HCT116 (cell line): ENCODE results near the gene SYT7. TPM values are rescaled to one million over a fixed set of nuclear protein-coding genes. Genes with fewer than 3 reads are reported as not detected.

Experiments
- ATAC-seq: fragments of 200-7000 bp; cut with Tn5 transposase; 2 replicates; pipeline ENCODE4 v1.9.1; 2020; ENCODE audit warnings: mild to moderate bottlenecking, moderate library complexity
- BruUV-seq: library from RNA; stranded (reverse); fragments of 400-500 nt; replicated peaks from 2 replicates; lab custom pipeline; 2021; lab: Mats Ljungman, UMichigan
- CTCF ChIA-PET: fragments of 300-600 bp; sonication (Branson Sonifier 250); formaldehyde crosslinking; loops from one replicate; lab custom pipeline; 2021; ENCODE audit warnings: antibody characterized with exemption; lab: Charles Lee
- POLR2A ChIA-PET: fragments of 300-600, 350-600 bp; sonication (Branson Sonifier 250); formaldehyde crosslinking; loops from one replicate; lab custom pipeline; 2021; ENCODE audit warnings: antibody characterized with exemption; lab: Charles Lee
- RAD21 ChIA-PET, 2 experiments: fragments of 300-600 bp; sonication (Branson Sonifier 250); formaldehyde crosslinking; loops; one replicate each; lab custom pipeline; 2023; ENCODE audit warnings: low total read pairs in 2 of 2; ENCODE audit not compliant: uncharacterized antibody in 2 of 2, unreplicated experiment in 2 of 2, low non-redundant PET in 1 of 2; lab: Charles Lee
- DNase-seq: peaks from one replicate; pipeline ENCODE4 v3.0.0-alpha.2; 2010; ENCODE audit warnings: low read depth, low spot score
- H2AFZ ChIP-seq: fragments of 200-600 bp; shearing (Covaris generic), sonication (generic); 2 replicates; pipeline ENCODE4 v1.6.1; 2017; ENCODE audit warnings: low read depth, mixed run types, mixed read lengths, antibody characterized with exemption, low read length; ENCODE audit not compliant: poor library complexity, severe bottlenecking
- H3K27ac ChIP-seq: 2 replicates; pipeline ENCODE4 v1.5.1; 2012; ENCODE audit warnings: low read depth, low read length
- H3K27me3 ChIP-seq: fragments of 200-600 bp; sonication (generic); 2 replicates; pipeline ENCODE4 v1.6.1; 2016; ENCODE audit warnings: mixed run types, low read length, mixed read lengths; ENCODE audit not compliant: insufficient read depth
- H3K36me3 ChIP-seq, 2 experiments: fragments of 200-500 bp in 1 of 2; fragments of 200-600 bp in 1 of 2; sonication (Bioruptor generic) in 1 of 2; sonication (generic) in 1 of 2; 2 replicates each; pipeline versions ENCODE4 v1.5.1 to v1.6.1; 2014 to 2016; ENCODE audit warnings: low read length in 2 of 2, inconsistent platforms in 1 of 2, mixed read lengths in 1 of 2, mixed run types in 1 of 2; ENCODE audit not compliant: insufficient read depth in 2 of 2, control insufficient read depth in 1 of 2
- H3K4me1 ChIP-seq, 2 experiments: fragments of 200-600 bp in 1 of 2; sonication (generic) in 1 of 2; 2 replicates each; pipeline versions ENCODE4 v1.5.1 to v1.6.1; 2012 to 2017; ENCODE audit warnings: low read length in 2 of 2, inconsistent platforms in 1 of 2, mild to moderate bottlenecking in 1 of 2, mixed read lengths in 1 of 2, mixed run types in 1 of 2, moderate library complexity in 1 of 2; ENCODE audit not compliant: insufficient read depth in 2 of 2, control insufficient read depth in 1 of 2
- H3K4me2 ChIP-seq: fragments of 200-600 bp; sonication (generic); 2 replicates; pipeline ENCODE4 v1.6.1; 2017; ENCODE audit warnings: mixed run types, low read length, mixed read lengths
- H3K4me3 ChIP-seq, 2 experiments: fragments of 200-600 bp in 1 of 2; sonication (generic) in 1 of 2; replicated peaks in 1 of 2; 2 replicates each; pipeline ENCODE4 v1.5.1; 2011 to 2016; ENCODE audit warnings: low read length in 2 of 2, control low read depth in 1 of 2, low read depth in 1 of 2, mild to moderate bottlenecking in 1 of 2, mixed read lengths in 1 of 2, mixed run types in 1 of 2
- H3K79me2 ChIP-seq: fragments of 200-600 bp; sonication (generic); 2 replicates; pipeline ENCODE4 v1.6.1; 2017; ENCODE audit warnings: mild to moderate bottlenecking, mixed run types, low read length, moderate library complexity, mixed read lengths; ENCODE audit not compliant: insufficient read depth
- H3K9ac ChIP-seq: fragments of 200-600 bp; sonication (generic); 2 replicates; pipeline ENCODE4 v1.6.1; 2016; ENCODE audit warnings: low read length, mixed read lengths
- H3K9me2 ChIP-seq: fragments of 200-600 bp; sonication (generic), shearing (Covaris generic); 2 replicates; pipeline ENCODE4 v1.6.1; 2017; ENCODE audit warnings: mixed run types, mild to moderate bottlenecking, moderate library complexity; ENCODE audit not compliant: insufficient read depth
- H3K9me3 ChIP-seq, 2 experiments: fragments of 200-500 bp in 1 of 2; fragments of 200-600 bp in 1 of 2; sonication (Bioruptor generic) in 1 of 2; sonication (generic) in 1 of 2; 2 replicates each; pipeline ENCODE4 v1.6.1; 2014 to 2017; ENCODE audit warnings: low read length in 2 of 2, mixed read lengths in 2 of 2, inconsistent platforms in 1 of 2, low read depth in 1 of 2, mild to moderate bottlenecking in 1 of 2, mixed run types in 1 of 2, moderate library complexity in 1 of 2; ENCODE audit not compliant: control insufficient read depth in 1 of 2, insufficient read depth in 1 of 2
- H4K20me1 ChIP-seq: fragments of 200-600 bp; sonication (generic), shearing (Covaris generic); 2 replicates; pipeline ENCODE4 v1.6.1; 2017; ENCODE audit warnings: mixed run types, mild to moderate bottlenecking, moderate library complexity; ENCODE audit not compliant: insufficient read depth
- ATF3 ChIP-seq: IDR thresholded peaks from 2 replicates; pipeline ENCODE4 v1.6.1; 2012
- CBX3 ChIP-seq: IDR thresholded peaks from 2 replicates; pipeline ENCODE4 v1.6.1; 2012; ENCODE audit warnings: low read depth
- EGR1 ChIP-seq: IDR thresholded peaks from 2 replicates; pipeline ENCODE4 v1.6.1; 2012; ENCODE audit warnings: low read depth
- ELF1 ChIP-seq: IDR thresholded peaks from 2 replicates; pipeline ENCODE4 v1.6.1; 2012; ENCODE audit warnings: low read depth, borderline replicate concordance
- EZH2 ChIP-seq: fragments of 200-600 bp; sonication (generic); IDR thresholded peaks from 2 replicates; pipeline ENCODE4 v1.6.1; 2017; ENCODE audit warnings: antibody characterized with exemption, mixed run types
- EZH2phosphoT487 ChIP-seq: fragments of 200-600 bp; IDR thresholded peaks from 2 replicates; pipeline ENCODE4 v1.6.1; 2018; ENCODE audit warnings: antibody characterized with exemption, borderline replicate concordance
- POLR2A ChIP-seq: IDR thresholded peaks from 2 replicates; pipeline ENCODE4 v1.7.0; 2011; ENCODE audit warnings: borderline replicate concordance; ENCODE audit not compliant: insufficient read depth, insufficient read length; ENCODE audit errors: extremely low read depth
- POLR2AphosphoS5 ChIP-seq: IDR thresholded peaks from 2 replicates; pipeline ENCODE4 v1.6.1; 2011; ENCODE audit warnings: mild to moderate bottlenecking, low read depth, low read length, moderate library complexity
- RAD21 ChIP-seq: IDR thresholded peaks from 2 replicates; pipeline ENCODE4 v1.6.1; 2012; ENCODE audit warnings: low read depth, mild to moderate bottlenecking
- SIN3A ChIP-seq: IDR thresholded peaks from 2 replicates; pipeline ENCODE4 v1.6.1; 2012; ENCODE audit warnings: low read depth
- SP1 ChIP-seq: IDR thresholded peaks from 2 replicates; pipeline ENCODE4 v1.6.1; 2012; ENCODE audit warnings: low read depth
- YY1 ChIP-seq: IDR thresholded peaks from 2 replicates; pipeline ENCODE4 v1.6.1; 2011; ENCODE audit warnings: low read length, low read depth, moderate library complexity, mild to moderate bottlenecking; ENCODE audit not compliant: insufficient replicate concordance; ENCODE audit errors: extremely low read depth
- ZFX ChIP-seq: fragments of 450-650 bp; IDR thresholded peaks from 2 replicates; pipeline ENCODE4 v1.6.1; 2017
- intact Hi-C: fragments of 100-400 bp; cut with micrococcal nuclease; formaldehyde crosslinking; loops from 2 replicates; pipeline ENCODE4 v1.10.0; 2022
- total RNA-seq: library from RNA; stranded (reverse); gene quantifications from one replicate; pipeline ENCODE4 v1.2.1, GENCODE V29; 2021; ENCODE audit not compliant: unreplicated experiment
- TF ChIP-seq, protein P1 (sequence below), 3 experiments: fragments of 200-600 bp in 1 of 3; sonication (generic) in 1 of 3; IDR thresholded peaks in 2 of 3; conservative IDR thresholded peaks in 1 of 3; 2 replicates each; pipeline ENCODE4 v1.5.1; 2012 to 2017; ENCODE audit warnings: low read depth in 2 of 3, low read length in 2 of 3, antibody characterized with exemption in 1 of 3, borderline replicate concordance in 1 of 3, control low read depth in 1 of 3, mild to moderate bottlenecking in 1 of 3, mixed read lengths in 1 of 3, mixed run types in 1 of 3, moderate library complexity in 1 of 3; ENCODE audit not compliant: insufficient read depth in 1 of 3
- TF ChIP-seq, protein P2 (sequence below): IDR thresholded peaks from 2 replicates; pipeline ENCODE4 v1.6.1; 2012
- TF ChIP-seq, protein P3 (sequence below): IDR thresholded peaks from 2 replicates; pipeline ENCODE4 v1.6.1; 2012; ENCODE audit warnings: low read depth

SYT7 gene
- total RNA-seq, 1 experiment from 2014 or later, result 27.4 TPM

DNA sequence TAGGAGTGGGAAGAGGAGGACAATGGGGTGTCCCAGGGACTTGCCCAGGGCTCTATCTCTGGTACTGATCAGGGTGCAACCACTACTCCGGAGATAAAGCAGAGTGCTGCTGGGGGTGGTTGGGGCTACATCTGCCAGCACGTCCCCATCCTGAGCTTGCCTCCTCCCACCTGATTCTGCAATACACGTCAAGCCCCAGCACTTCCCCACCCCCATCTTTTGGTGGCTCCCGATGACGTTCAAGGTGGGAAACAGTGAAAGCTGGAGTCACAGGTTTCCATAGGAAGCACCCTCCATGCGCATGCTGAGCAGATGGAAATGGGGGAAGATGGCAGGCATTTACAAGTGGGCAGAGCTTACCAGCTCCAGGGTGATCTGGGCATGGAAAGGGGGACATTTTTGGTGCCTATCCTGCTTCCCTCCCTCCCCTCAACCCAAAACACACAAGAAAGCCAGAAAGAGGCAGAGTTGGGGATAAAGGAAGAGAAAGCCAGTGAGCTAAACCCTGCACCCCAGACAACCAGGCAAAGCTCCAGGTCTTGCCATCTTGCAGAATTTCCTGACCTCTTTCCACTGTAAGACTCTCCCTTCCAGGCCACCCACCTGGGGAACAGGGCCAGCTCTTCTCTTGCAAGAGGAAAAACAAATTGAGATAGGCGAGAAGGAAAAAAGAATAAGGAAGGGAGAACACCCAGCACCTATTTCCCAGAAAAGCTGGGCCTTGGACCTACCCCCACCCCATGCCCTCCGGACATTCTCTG lies 15.8 kb downstream of the SYT7 start (continued):
- TF ChIP-seq, protein P1, sequence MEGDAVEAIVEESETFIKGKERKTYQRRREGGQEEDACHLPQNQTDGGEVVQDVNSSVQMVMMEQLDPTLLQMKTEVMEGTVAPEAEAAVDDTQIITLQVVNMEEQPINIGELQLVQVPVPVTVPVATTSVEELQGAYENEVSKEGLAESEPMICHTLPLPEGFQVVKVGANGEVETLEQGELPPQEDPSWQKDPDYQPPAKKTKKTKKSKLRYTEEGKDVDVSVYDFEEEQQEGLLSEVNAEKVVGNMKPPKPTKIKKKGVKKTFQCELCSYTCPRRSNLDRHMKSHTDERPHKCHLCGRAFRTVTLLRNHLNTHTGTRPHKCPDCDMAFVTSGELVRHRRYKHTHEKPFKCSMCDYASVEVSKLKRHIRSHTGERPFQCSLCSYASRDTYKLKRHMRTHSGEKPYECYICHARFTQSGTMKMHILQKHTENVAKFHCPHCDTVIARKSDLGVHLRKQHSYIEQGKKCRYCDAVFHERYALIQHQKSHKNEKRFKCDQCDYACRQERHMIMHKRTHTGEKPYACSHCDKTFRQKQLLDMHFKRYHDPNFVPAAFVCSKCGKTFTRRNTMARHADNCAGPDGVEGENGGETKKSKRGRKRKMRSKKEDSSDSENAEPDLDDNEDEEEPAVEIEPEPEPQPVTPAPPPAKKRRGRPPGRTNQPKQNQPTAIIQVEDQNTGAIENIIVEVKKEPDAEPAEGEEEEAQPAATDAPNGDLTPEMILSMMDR (IDR thresholded peaks at IDR 0.05 in 2 of 3, conservative IDR thresholded peaks at IDR 0.05 in 1 of 3; ENCODE audit: borderline replicate concordance in 1 of 3, insufficient read depth in 1 of 3, low read depth in 2 of 3, low read length in 2 of 3), result no peak
- TF ChIP-seq POLR2AphosphoS5, result no peak
- no peak for TF ChIP-seq YY1
- no peak for TF ChIP-seq POLR2A
- no peak for TF ChIP-seq EZH2
- no peak for TF ChIP-seq SIN3A
- TF ChIP-seq ELF1, result no peak
- TF ChIP-seq CBX3, result no peak

- ChIA-PET POLR2A (no interaction called here), RAD21 (no interaction called here), CTCF (no interaction called here)
- no peaks in the 10 kb centered on the region for H3K79me2 ChIP-seq
- H3K9me2 ChIP-seq, result no peaks in the 10 kb centered on the region
- no peak overlapping the region for H3K27ac ChIP-seq
- no peak overlapping the region for H3K4me3 ChIP-seq
- H3K9ac ChIP-seq, result no peak overlapping the region
- H3K36me3 ChIP-seq, result no peaks in the 10 kb centered on the region
- no peaks in the 10 kb centered on the region for H4K20me1 ChIP-seq
- no TSS peak for BruUV-seq
- no peaks in the 10 kb centered on the region for H3K27me3 ChIP-seq
- no peak overlapping the region for H3K4me2 ChIP-seq
- intact Hi-C loops, result no loop called here
- ATAC-seq, result no peak
- no peak for DNase-seq
- no peaks in the 10 kb centered on the region for H3K9me3 ChIP-seq
- no peak overlapping the region for H2AFZ ChIP-seq
- no peaks in the 10 kb centered on the region for H3K4me1 ChIP-seq
- no peak for TF ChIP-seq RAD21
- TF ChIP-seq, protein P2, sequence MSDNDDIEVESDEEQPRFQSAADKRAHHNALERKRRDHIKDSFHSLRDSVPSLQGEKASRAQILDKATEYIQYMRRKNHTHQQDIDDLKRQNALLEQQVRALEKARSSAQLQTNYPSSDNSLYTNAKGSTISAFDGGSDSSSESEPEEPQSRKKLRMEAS, result no peak
- TF ChIP-seq EGR1, result no peak
- TF ChIP-seq ATF3, result no peak
- no peak for TF ChIP-seq EZH2phosphoT487
- TF ChIP-seq YY1, result no peak
- TF ChIP-seq, protein P1 (IDR thresholded peaks at IDR 0.05 in 2 of 3, conservative IDR thresholded peaks at IDR 0.05 in 1 of 3; ENCODE audit: borderline replicate concordance in 1 of 3, insufficient read depth in 1 of 3, low read depth in 2 of 3, low read length in 2 of 3), result no peak
- no peak for TF ChIP-seq CBX3
- TF ChIP-seq SIN3A, result no peak
- no peak for TF ChIP-seq SP1
- TF ChIP-seq, protein P3, sequence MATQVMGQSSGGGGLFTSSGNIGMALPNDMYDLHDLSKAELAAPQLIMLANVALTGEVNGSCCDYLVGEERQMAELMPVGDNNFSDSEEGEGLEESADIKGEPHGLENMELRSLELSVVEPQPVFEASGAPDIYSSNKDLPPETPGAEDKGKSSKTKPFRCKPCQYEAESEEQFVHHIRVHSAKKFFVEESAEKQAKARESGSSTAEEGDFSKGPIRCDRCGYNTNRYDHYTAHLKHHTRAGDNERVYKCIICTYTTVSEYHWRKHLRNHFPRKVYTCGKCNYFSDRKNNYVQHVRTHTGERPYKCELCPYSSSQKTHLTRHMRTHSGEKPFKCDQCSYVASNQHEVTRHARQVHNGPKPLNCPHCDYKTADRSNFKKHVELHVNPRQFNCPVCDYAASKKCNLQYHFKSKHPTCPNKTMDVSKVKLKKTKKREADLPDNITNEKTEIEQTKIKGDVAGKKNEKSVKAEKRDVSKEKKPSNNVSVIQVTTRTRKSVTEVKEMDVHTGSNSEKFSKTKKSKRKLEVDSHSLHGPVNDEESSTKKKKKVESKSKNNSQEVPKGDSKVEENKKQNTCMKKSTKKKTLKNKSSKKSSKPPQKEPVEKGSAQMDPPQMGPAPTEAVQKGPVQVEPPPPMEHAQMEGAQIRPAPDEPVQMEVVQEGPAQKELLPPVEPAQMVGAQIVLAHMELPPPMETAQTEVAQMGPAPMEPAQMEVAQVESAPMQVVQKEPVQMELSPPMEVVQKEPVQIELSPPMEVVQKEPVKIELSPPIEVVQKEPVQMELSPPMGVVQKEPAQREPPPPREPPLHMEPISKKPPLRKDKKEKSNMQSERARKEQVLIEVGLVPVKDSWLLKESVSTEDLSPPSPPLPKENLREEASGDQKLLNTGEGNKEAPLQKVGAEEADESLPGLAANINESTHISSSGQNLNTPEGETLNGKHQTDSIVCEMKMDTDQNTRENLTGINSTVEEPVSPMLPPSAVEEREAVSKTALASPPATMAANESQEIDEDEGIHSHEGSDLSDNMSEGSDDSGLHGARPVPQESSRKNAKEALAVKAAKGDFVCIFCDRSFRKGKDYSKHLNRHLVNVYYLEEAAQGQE, result no peak
- no peak for TF ChIP-seq POLR2AphosphoS5
- TF ChIP-seq ZFX, result no peak
- TF ChIP-seq ELF1, result no peak
Measured at GRCh38 chr11:61560751-61561150, 20.1 kb downstream of the SYT7 start.
